H1 (cell line): ENCODE measurements around the gene CD200R1L. TPM values are rescaled to one million over a fixed set of nuclear protein-coding genes. Genes with fewer than 3 reads are reported as not detected.

ENCODE experiments used
- CTCF ChIA-PET: fragments of 300-600 bp; sonication (Branson Sonifier 250); formaldehyde crosslinking; loops from one replicate; lab custom pipeline; 2021; ENCODE audit not compliant: partially characterized antibody; lab: Charles Lee
- POLR2A ChIA-PET: fragments of 300-600 bp; sonication (Branson Sonifier 250); formaldehyde crosslinking; loops from one replicate; lab custom pipeline; 2021; ENCODE audit warnings: inconsistent platforms; ENCODE audit not compliant: partially characterized antibody; lab: Charles Lee
- DNase-seq, 2 experiments: peaks; one replicate each; pipeline versions ENCODE4 v3.0.0 to v3.0.0-alpha.2; 2010 to 2022; ENCODE audit warnings: low spot score in 2 of 2, low read depth in 1 of 2, mixed read lengths in 1 of 2
- FAIRE-seq: peaks from 2 replicates; lab custom pipeline; 2011; peaks lifted over from hg19 to GRCh38; lab: Jason Lieb, UNC
- H2AFZ ChIP-seq: 2 replicates; pipeline ENCODE4 v1.8.1; 2012; ENCODE audit warnings: low read length, inconsistent platforms
- H2AK5ac ChIP-seq: 2 replicates; pipeline ENCODE4 v1.6.1; 2013; ENCODE audit warnings: low read depth, low read length
- H2BK120ac ChIP-seq: replicated peaks from 2 replicates; pipeline ENCODE3; 2013; ENCODE audit warnings: low read depth, low read length, inconsistent platforms
- H2BK12ac ChIP-seq: 2 replicates; pipeline ENCODE4 v1.6.1; 2013; ENCODE audit warnings: low read depth, low read length
- H2BK15ac ChIP-seq: 2 replicates; pipeline ENCODE4 v1.6.1; 2013; ENCODE audit warnings: low read length
- H2BK20ac ChIP-seq: 2 replicates; pipeline ENCODE4 v1.6.1; 2013; ENCODE audit warnings: low read length
- H2BK5ac ChIP-seq: 2 replicates; pipeline ENCODE4 v1.6.1; 2013; ENCODE audit warnings: low read depth, low read length
- H3K14ac ChIP-seq: 2 replicates; pipeline ENCODE4 v1.6.1; 2013; ENCODE audit warnings: inconsistent platforms; ENCODE audit not compliant: insufficient read length
- H3K18ac ChIP-seq: 2 replicates; pipeline ENCODE4 v1.6.1; 2013; ENCODE audit warnings: low read length; ENCODE audit errors: extremely low read depth
- H3K23ac ChIP-seq: 2 replicates; pipeline ENCODE4 v1.6.1; 2013; ENCODE audit warnings: inconsistent platforms; ENCODE audit not compliant: insufficient read length
- H3K23me2 ChIP-seq: 2 replicates; pipeline ENCODE4 v1.6.1; 2013; ENCODE audit warnings: low read depth, low read length
- H3K27ac ChIP-seq: 2 replicates; pipeline ENCODE4 v1.6.1; 2011; ENCODE audit warnings: low read depth, low read length, inconsistent platforms
- H3K27me3 ChIP-seq, 4 experiments: replicated peaks in 1 of 4; 1 replicate in 1 of 4; 2 replicates in 3 of 4; pipeline versions ENCODE4 v1.6.1 to v1.8.1; 2011 to 2013; ENCODE audit warnings: low read length in 3 of 4, mild to moderate bottlenecking in 3 of 4, inconsistent platforms in 2 of 4, mixed read lengths in 2 of 4, moderate library complexity in 1 of 4; ENCODE audit not compliant: control insufficient read depth in 3 of 4, insufficient read depth in 3 of 4; ENCODE audit errors: extremely low read depth in 1 of 4
- H3K36me3 ChIP-seq, 4 experiments: 2 replicates each; pipeline versions ENCODE4 v1.6.1 to v1.8.1; 2011 to 2013; ENCODE audit warnings: mild to moderate bottlenecking in 4 of 4, low read length in 3 of 4, moderate library complexity in 2 of 4, control low read depth in 1 of 4, inconsistent platforms in 1 of 4; ENCODE audit not compliant: insufficient read depth in 4 of 4, control insufficient read depth in 2 of 4
- H3K4ac ChIP-seq: replicated peaks from 2 replicates; pipeline ENCODE3; 2013; ENCODE audit warnings: low read length, low read depth, mixed read lengths, inconsistent platforms; ENCODE audit not compliant: insufficient read length
- H3K4me1 ChIP-seq, 4 experiments: replicated peaks in 1 of 4; 1 replicate in 1 of 4; 2 replicates in 3 of 4; pipeline versions ENCODE4 v1.6.1 to v1.8.1; 2011 to 2013; ENCODE audit warnings: low read length in 3 of 4, inconsistent platforms in 2 of 4, mixed read lengths in 1 of 4; ENCODE audit not compliant: insufficient read depth in 4 of 4, control insufficient read depth in 3 of 4
- H3K4me2 ChIP-seq, 2 experiments: 2 replicates each; pipeline versions ENCODE4 v1.6.1 to v1.8.1; 2011 to 2013; ENCODE audit warnings: low read depth in 2 of 2, low read length in 2 of 2, control low read depth in 1 of 2, inconsistent platforms in 1 of 2, mild to moderate bottlenecking in 1 of 2; ENCODE audit not compliant: insufficient read depth in 1 of 2
- H3K4me3 ChIP-seq, 4 experiments: fragments of 200-600, 300-600 bp in 1 of 4; sonication (generic), shearing (Covaris generic), sonication (Bioruptor Twin) in 1 of 4; 2 replicates each; pipeline versions ENCODE4 v1.5.1 to v1.8.1; 2011 to 2016; ENCODE audit warnings: low read length in 4 of 4, low read depth in 3 of 4, control low read depth in 2 of 4, inconsistent platforms in 2 of 4, mild to moderate bottlenecking in 2 of 4, mixed read lengths in 1 of 4, moderate library complexity in 1 of 4; ENCODE audit not compliant: insufficient read depth in 2 of 4; ENCODE audit errors: extremely low read depth in 1 of 4
- H3K56ac ChIP-seq: replicated peaks from 2 replicates; pipeline ENCODE3; 2013; ENCODE audit warnings: low read depth, mild to moderate bottlenecking, mixed read lengths, low read length, inconsistent platforms; ENCODE audit not compliant: insufficient read length
- H3K79me1 ChIP-seq: 2 replicates; pipeline ENCODE4 v1.6.1; 2013; ENCODE audit warnings: low read depth, low read length, control low read depth
- H3K79me2 ChIP-seq, 2 experiments: 2 replicates each; pipeline versions ENCODE4 v1.6.1 to v1.8.1; 2012 to 2013; ENCODE audit warnings: low read length in 2 of 2, mild to moderate bottlenecking in 2 of 2, inconsistent platforms in 1 of 2; ENCODE audit not compliant: insufficient read depth in 2 of 2, control insufficient read depth in 1 of 2
- H3K9ac ChIP-seq, 4 experiments: replicated peaks in 1 of 4; 1 replicate in 1 of 4; 2 replicates in 3 of 4; pipeline versions ENCODE4 v1.6.1 to v1.8.1; 2011 to 2013; ENCODE audit warnings: low read depth in 3 of 4, low read length in 3 of 4, control low read depth in 2 of 4, mild to moderate bottlenecking in 2 of 4, moderate library complexity in 2 of 4, inconsistent platforms in 1 of 4; ENCODE audit errors: extremely low read depth in 1 of 4
- H3K9me3 ChIP-seq, 2 experiments: 2 replicates each; pipeline versions ENCODE4 v1.6.1 to v1.8.1; 2012 to 2013; ENCODE audit warnings: mild to moderate bottlenecking in 2 of 2, moderate library complexity in 2 of 2, control low read depth in 1 of 2, inconsistent platforms in 1 of 2, low read depth in 1 of 2, low read length in 1 of 2, mixed read lengths in 1 of 2; ENCODE audit not compliant: insufficient read depth in 2 of 2
- H4K20me1 ChIP-seq, 2 experiments: replicated peaks in 1 of 2; 2 replicates each; pipeline versions ENCODE3 to v1.8.1; 2011 to 2013; ENCODE audit warnings: inconsistent platforms in 2 of 2, low read length in 2 of 2, mild to moderate bottlenecking in 1 of 2; ENCODE audit not compliant: insufficient read depth in 2 of 2, control insufficient read depth in 1 of 2
- H4K5ac ChIP-seq: 2 replicates; pipeline ENCODE4 v1.6.1; 2013; ENCODE audit warnings: low read length, low read depth, mixed read lengths, inconsistent platforms; ENCODE audit not compliant: insufficient read length
- H4K8ac ChIP-seq: 2 replicates; pipeline ENCODE4 v1.8.0; 2013; ENCODE audit warnings: mild to moderate bottlenecking, moderate library complexity, low read length, inconsistent platforms; ENCODE audit not compliant: insufficient read depth; ENCODE audit errors: extremely low read depth
- H4K91ac ChIP-seq: replicated peaks from 2 replicates; pipeline ENCODE3; 2013; ENCODE audit warnings: low read length, mixed read lengths, inconsistent platforms; ENCODE audit not compliant: insufficient read length
- NRF1 ChIP-seq: IDR thresholded peaks from 2 replicates; pipeline ENCODE4 v1.6.1; 2011; ENCODE audit warnings: mild to moderate bottlenecking, low read depth, low read length, improper control_type of control experiment
- SAP30 ChIP-seq: fragments of 300-600 bp; sonication (generic); IDR thresholded peaks from 2 replicates; pipeline ENCODE4 v1.7.1; 2012; ENCODE audit warnings: low read length, moderate library complexity, mild to moderate bottlenecking, inconsistent platforms; ENCODE audit not compliant: insufficient read depth, insufficient replicate concordance
- SP1 ChIP-seq: IDR thresholded peaks from 2 replicates; pipeline ENCODE4 v1.6.1; 2011; ENCODE audit warnings: low read depth, low read length
- WGBS, 2 experiments: shearing (Covaris generic) in 1 of 2; methylation state at CpG; one replicate each; pipeline versions ENCODE4 v1.1.6 to v1.1.7; 2013 to 2015; ENCODE audit warnings: low lambda C conversion rate in 2 of 2, mixed read lengths in 2 of 2, inconsistent platforms in 1 of 2, low coverage in 1 of 2, missing lambda C conversion rate in 1 of 2; ENCODE audit not compliant: insufficient replicate concordance in 2 of 2, insufficient coverage in 1 of 2, insufficient read length in 1 of 2; ENCODE audit errors: extremely low coverage in 1 of 2, missing lambda C conversion rate in 1 of 2; 5-methylcytosine and 5-hydroxymethylcytosine counted together
- polyA plus RNA-seq, 7 experiments: library from polyadenylated mRNA; depleted of rRNA in 3 of 7; stranded (reverse) in 5 of 7; unstranded in 2 of 7; fragments of >200 nt in 5 of 7; fragments of 200-250 nt in 2 of 7; gene quantifications; 1 replicate in 5 of 7; 2 replicates in 1 of 7; 4 replicates in 1 of 7; pipeline versions ENCODE4 v1.2.1 to v1.2.3, GENCODE V29; 2011 to 2013; ENCODE audit warnings: missing spikeins in 2 of 7, mixed read lengths in 2 of 7
- total RNA-seq: library from RNA; stranded (reverse); fragmentation: NEBNext Ultra II Directional; extraction: Animal tissue kit (Norgen Biotek cat#: 25700); gene quantifications from 2 replicates; pipeline ENCODE4 v1.2.1, GENCODE V29; 2021

Gene CD200R1L
- total and polyA plus RNA-seq, 2 of the 8 experiments (the other 6 are each of a cell fraction or from before 2014, with no cell fraction given): not detected

- Histone ChIP-seq H3K56ac (no peak overlapping the region), H2BK15ac (no peak overlapping the region), H3K4ac (no peak overlapping the region), H3K4me2 (no peak overlapping the region), H2AK5ac (no peak overlapping the region), H3K4me3 (no peak overlapping the region), H3K9me3 (no peaks in the 10 kb centered on the region), H4K20me1 (no peaks in the 10 kb centered on the region), H2AFZ (no peak overlapping the region), H2BK12ac (no peak overlapping the region), H3K79me1 (no peaks in the 10 kb centered on the region), H3K27ac (no peak overlapping the region), H3K23me2 (no peaks in the 10 kb centered on the region; the same call in 1 of the 2 replicates), H3K79me2 (no peaks in the 10 kb centered on the region), H3K14ac (no peak overlapping the region), H4K5ac (no peak overlapping the region), H3K23ac (no peak overlapping the region), H4K8ac (no peak overlapping the region), H2BK120ac (no peak overlapping the region), H3K36me3 (no peaks in the 10 kb centered on the region), H3K4me1 (no peaks in the 10 kb centered on the region), H3K27me3 (no peaks in the 10 kb centered on the region), H3K9ac (no peak overlapping the region), H3K18ac (no peak overlapping the region), H2BK5ac (no peak overlapping the region), H4K91ac (no peak overlapping the region), H2BK20ac (no peak overlapping the region)
- FAIRE-seq (no peak), DNase-seq (no peak)
- WGBS, 2 experiments: 98% methylated on average over 5 of the region's 5 CpGs; no CpG with 5 or more reads in 1 of the 2 experiments
- ChIA-PET POLR2A (interaction anchor here (1.0 kb wide), 1 partner anchor 171 kb away, joined by 4 read pairs; no protein-coding TSS in a partner anchor), CTCF (interaction anchor here (0.7 to 1.8 kb wide), 3 partner anchors 17 to 102 kb away, joined by 4 to 5 read pairs (median 4); no protein-coding TSS in a partner anchor)
- TF ChIP-seq SAP30 (no peak), SP1 (no peak), NRF1 (no peak)
Observed at GRCh38 chr3:112778353-112778948, 68.2 kb downstream of the CD200R1L start.
